ENCODE measurements around the gene CHRNB4.
"Not testable (repeated sequence)": the region's sequence is repeated elsewhere in the genome, so short reads cannot be mapped to it uniquely, and the experiment has no call there.

The CHRNB4 gene

GRCh38 chr15:78614021-78614420 is 27.0 kb downstream of the CHRNB4 start:
- DNase-seq, result no peak

GRCh38 chr15:78609551-78609950 is 31.5 kb downstream of the CHRNB4 start:
- not testable (repeated sequence) for DNase-seq

DNA sequence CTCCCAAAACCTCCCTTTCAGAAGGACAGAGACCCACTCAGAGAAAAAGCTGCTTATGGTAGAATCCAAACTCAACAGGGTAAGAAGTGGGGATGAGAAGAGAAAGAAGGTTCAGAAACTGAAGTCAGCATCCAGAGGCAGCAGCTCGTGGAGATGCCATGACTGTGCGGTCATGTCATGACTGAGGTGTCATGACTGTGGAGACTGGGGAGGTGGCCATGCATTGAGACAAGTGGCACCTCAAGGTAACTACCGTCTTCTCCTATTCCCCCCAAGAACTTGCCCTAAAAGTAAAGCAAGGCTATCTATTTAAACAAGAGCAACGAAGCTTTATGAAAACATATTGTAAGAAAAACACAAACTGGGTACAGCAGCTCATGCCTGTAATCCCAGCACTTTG is 35.3 kb downstream of the CHRNB4 start:
- DNase-seq, result no peak

DNA sequence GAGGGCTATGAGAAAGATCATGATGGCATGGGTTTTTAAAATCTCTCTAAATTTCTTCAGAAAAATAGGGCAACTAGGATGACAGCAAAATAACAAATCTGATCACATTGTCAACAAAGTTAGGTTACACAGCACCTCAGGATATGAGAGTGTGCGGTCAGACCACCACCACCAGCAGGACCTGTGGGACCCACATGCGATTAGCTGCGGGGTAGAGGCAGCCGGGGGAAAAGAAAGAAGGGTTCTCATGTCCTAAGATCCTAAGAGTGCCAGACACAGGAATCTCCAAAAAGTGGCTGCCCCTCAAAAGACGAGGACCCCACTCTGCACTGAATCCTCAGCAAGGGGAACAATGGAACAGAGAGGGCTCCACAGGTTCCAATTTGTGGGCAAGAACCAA is 35.8 kb downstream of the CHRNB4 start:
- DNase-seq, result no peak

DNA sequence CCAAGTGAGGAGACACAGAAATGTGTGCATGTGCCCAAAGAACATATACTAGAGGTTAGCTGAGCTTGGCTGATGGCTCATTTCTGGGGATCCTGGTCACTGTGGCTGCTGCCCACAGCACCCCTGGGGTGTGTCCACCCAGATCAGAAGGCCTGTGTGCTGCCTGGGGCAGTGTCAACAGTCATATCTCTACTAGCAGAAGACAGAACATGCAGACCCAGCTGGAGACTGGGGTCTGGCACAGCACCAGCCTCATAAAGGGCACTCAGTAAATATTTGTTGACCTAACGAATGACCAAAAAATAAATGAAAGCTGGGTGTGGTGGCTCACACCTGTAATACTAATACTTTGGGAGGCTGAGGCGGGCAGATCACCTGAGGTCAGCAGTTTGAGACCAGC is 36.6 kb downstream of the CHRNB4 start:
- DNase-seq, result no peak

- DNase-seq, result no peak
Observed at GRCh38 chr15:78603467-78603866, 37.5 kb downstream of the CHRNB4 start.

DNA sequence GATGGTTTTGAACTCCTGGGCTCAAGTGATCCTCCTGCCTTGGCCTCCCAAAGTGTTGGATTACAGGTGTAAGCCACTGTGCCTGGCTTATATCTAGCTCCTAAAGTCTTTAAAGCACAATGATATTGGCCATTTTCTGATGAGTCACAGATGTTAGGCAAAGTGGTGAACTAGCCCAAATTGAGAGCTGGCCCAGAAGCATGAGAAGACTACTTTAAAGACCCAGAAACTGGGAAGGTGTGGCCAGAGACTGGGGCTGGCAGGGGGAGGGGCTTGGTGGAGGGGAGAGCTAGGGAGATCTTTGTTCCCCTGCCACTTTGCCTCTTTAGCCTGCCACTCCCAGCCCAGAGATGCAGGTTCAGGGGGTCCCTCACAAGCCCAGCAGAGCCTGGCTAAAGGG is 41.8 kb downstream of the CHRNB4 start:
- DNase-seq, result no peak

DNA sequence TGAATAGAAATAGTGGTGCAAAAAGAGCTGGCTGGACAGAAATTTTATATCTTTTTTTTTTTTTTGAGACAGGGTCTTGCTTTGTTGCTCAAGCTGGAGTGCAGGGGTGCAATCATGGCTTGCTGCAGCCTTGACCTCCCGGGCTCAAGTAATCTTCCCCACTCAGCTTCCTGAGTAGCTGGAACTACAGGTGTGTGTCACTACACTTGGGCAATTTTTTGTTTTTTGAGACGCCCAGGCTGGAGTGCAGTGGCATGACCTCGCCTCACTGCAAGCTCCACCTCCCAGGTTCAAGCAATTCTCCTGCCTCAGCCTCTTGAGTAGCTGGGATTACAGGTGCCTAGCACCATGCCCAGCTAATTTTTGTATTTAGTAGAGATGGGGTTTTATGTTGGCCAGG is 42.7 kb downstream of the CHRNB4 start:
- DNase-seq, result no peak

- DNase-seq, result no peak
Observed at GRCh38 chr15:78597583-78597982, 43.4 kb downstream of the CHRNB4 start.

GRCh38 chr15:78574944-78575343 is 66.1 kb downstream of the CHRNB4 start:
- no peak for DNase-seq

All from NCI-H526 treated with DMSO at 0.1 percent for 48 hours (cell line).